HL-60 (cell line): ENCODE results near the gene KLRC3.

Experiments used
- DNase-seq, 2 experiments: peaks; one replicate each; pipeline ENCODE4 v3.0.0-alpha.2; 2010 to 2020; ENCODE audit warnings: low read depth in 1 of 2, low spot score in 1 of 2
- H3K27ac ChIP-seq: fragments of 250-450 bp; sonication (Bioruptor Pico); replicated peaks from 2 replicates; pipeline ENCODE4 v1.5.1; 2020; ENCODE audit warnings: mild to moderate bottlenecking, moderate library complexity
- H3K27me3 ChIP-seq: fragments of 250-450 bp; sonication (Bioruptor Pico); 2 replicates; pipeline ENCODE4 v1.5.1; 2021; ENCODE audit warnings: mild to moderate bottlenecking, moderate library complexity; ENCODE audit not compliant: insufficient read depth, poor library complexity, severe bottlenecking
- H3K4me3 ChIP-seq: replicated peaks from 2 replicates; pipeline ENCODE4 v1.5.1; 2011; ENCODE audit warnings: mild to moderate bottlenecking, control low read depth, low read length; ENCODE audit not compliant: insufficient read depth
- CTCF ChIP-seq: IDR thresholded peaks from one replicate; pipeline ENCODE4 v1.5.1; 2011; ENCODE audit warnings: low read length, control low read depth, inconsistent platforms; ENCODE audit not compliant: insufficient read depth
- GABPA ChIP-seq: IDR thresholded peaks from 2 replicates; pipeline ENCODE4 v1.6.1; 2012; ENCODE audit warnings: low read depth
- POLR2AphosphoS5 ChIP-seq: IDR thresholded peaks from 2 replicates; pipeline ENCODE4 v1.6.1; 2012; ENCODE audit warnings: low read depth
- REST ChIP-seq: IDR thresholded peaks from 2 replicates; pipeline ENCODE4 v1.6.1; 2012; ENCODE audit warnings: low read depth; ENCODE audit not compliant: insufficient replicate concordance
- SPI1 ChIP-seq: IDR thresholded peaks from 2 replicates; pipeline ENCODE4 v1.6.1; 2012; ENCODE audit warnings: low read depth, mild to moderate bottlenecking, borderline replicate concordance

KLRC3 gene

GRCh38 chr12:10362828-10363657 is 57.4 kb downstream of the KLRC3 start:
- Histone ChIP-seq H3K27me3 (no peaks in the 10 kb centered on the region), H3K4me3 (no peak overlapping the region), H3K27ac (no peak overlapping the region)
- TF ChIP-seq POLR2AphosphoS5 (no peak), SPI1 (no peak), GABPA (no peak), CTCF (no peak), REST (no peak)
- DNase-seq: no peak

GRCh38 chr12:10362325-10362724 is 58.1 kb downstream of the KLRC3 start:
- no peaks in the 10 kb centered on the region for H3K27me3 ChIP-seq
- no peak overlapping the region for H3K4me3 ChIP-seq
- no peak for DNase-seq
- TF ChIP-seq REST (no peak), CTCF (no peak), GABPA (no peak), SPI1 (no peak), POLR2AphosphoS5 (no peak)
- no peak overlapping the region; the same call in 1 of the 2 replicates for H3K27ac ChIP-seq
